GM12878 (cell line): ENCODE results near the gene SLC22A23. TPM values are rescaled to one million over a fixed set of nuclear protein-coding genes. Genes with fewer than 3 reads are reported as not detected.

Experiments used
- ATAC-seq: fragments of 200-7000 bp; cut with Tn5 transposase; 3 replicates; pipeline ENCODE4 v1.9.1; 2020; ENCODE audit warnings: mild to moderate bottlenecking, moderate library complexity
- BruUV-seq: library from RNA; stranded (reverse); fragments of 400-500 nt; replicated peaks from 2 replicates; lab custom pipeline; 2021; lab: Mats Ljungman, UMichigan
- CTCF ChIA-PET: fragments of 300-600 bp; sonication (Branson Sonifier 250); formaldehyde crosslinking; extraction: SDS; loops from one replicate; lab custom pipeline; 2021; ENCODE audit warnings: inconsistent platforms; lab: Yijun Ruan, JAX
- POLR2A ChIA-PET: fragments of 350-600 bp; formaldehyde crosslinking; extraction: SDS; loops from one replicate; lab custom pipeline; 2021; ENCODE audit warnings: inconsistent platforms; lab: Charles Lee
- RAD21 ChIA-PET: fragments of 300-600 bp; sonication (Branson Sonifier 250); formaldehyde crosslinking; loops from one replicate; lab custom pipeline; 2023; ENCODE audit warnings: antibody characterized with exemption; ENCODE audit not compliant: unreplicated experiment; lab: Charles Lee
- SMC1A ChIA-PET: fragments of 300-600 bp; sonication (Branson Sonifier 250); formaldehyde crosslinking; loops from one replicate; lab custom pipeline; 2023; ENCODE audit not compliant: unreplicated experiment, uncharacterized antibody; lab: Charles Lee
- DNase-seq: peaks from one replicate; pipeline ENCODE4 v3.0.0-alpha.2; 2011; ENCODE audit warnings: low read depth, low spot score
- FAIRE-seq: peaks from 3 replicates; lab custom pipeline; 2011; peaks lifted over from hg19 to GRCh38; lab: Jason Lieb, UNC
- H2AFZ ChIP-seq: 2 replicates; pipeline ENCODE4 v1.6.0; 2011; ENCODE audit warnings: low read depth, low read length, control low read depth; ENCODE audit not compliant: control insufficient read depth
- H3K27ac ChIP-seq: 2 replicates; pipeline ENCODE4 v1.5.1; 2011; ENCODE audit warnings: control low read depth; ENCODE audit not compliant: control insufficient read depth, insufficient read depth
- H3K27me3 ChIP-seq, 2 experiments: replicated peaks in 1 of 2; 2 replicates each; pipeline versions ENCODE4 v1.6.0 to v1.6.1; 2011; ENCODE audit warnings: low read length in 1 of 2; ENCODE audit not compliant: control insufficient read depth in 2 of 2, insufficient read depth in 2 of 2
- H3K36me3 ChIP-seq, 2 experiments: 2 replicates each; pipeline ENCODE4 v1.5.1; 2011; ENCODE audit warnings: low read length in 1 of 2; ENCODE audit not compliant: control insufficient read depth in 2 of 2, insufficient read depth in 2 of 2
- H3K4me1 ChIP-seq: 2 replicates; pipeline ENCODE4 v1.6.1; 2011; ENCODE audit warnings: mild to moderate bottlenecking, low read length, moderate library complexity, mixed read lengths; ENCODE audit not compliant: control insufficient read depth, insufficient read depth
- H3K4me2 ChIP-seq: 2 replicates; pipeline ENCODE4 v1.6.0; 2011; ENCODE audit warnings: control low read depth; ENCODE audit not compliant: control insufficient read depth, insufficient read depth
- H3K4me3 ChIP-seq: fragments of 200-600 bp; sonication (generic); 2 replicates; pipeline ENCODE4 v1.5.1; 2016
- H3K79me2 ChIP-seq: 2 replicates; pipeline ENCODE4 v1.6.0; 2011; ENCODE audit warnings: low read length; ENCODE audit not compliant: control insufficient read depth, insufficient read depth
- H3K9ac ChIP-seq: 2 replicates; pipeline ENCODE4 v1.8.0; 2011; ENCODE audit warnings: low read length, control low read depth, mixed read lengths; ENCODE audit not compliant: control insufficient read depth, insufficient read depth
- H3K9me3 ChIP-seq: replicated peaks from 3 replicates; pipeline ENCODE4 v1.5.1; 2011; ENCODE audit warnings: mild to moderate bottlenecking, low read length; ENCODE audit not compliant: control insufficient read depth, insufficient read depth
- H4K20me1 ChIP-seq: 2 replicates; pipeline ENCODE4 v1.6.0; 2011; ENCODE audit not compliant: control insufficient read depth, insufficient read depth
- CHD4 ChIP-seq: fragments of 200-600 bp; sonication (generic); IDR thresholded peaks from 2 replicates; pipeline ENCODE4 v1.6.1; 2016; ENCODE audit warnings: mild to moderate bottlenecking
- DPF2 ChIP-seq: fragments of 450-650 bp; IDR thresholded peaks from 2 replicates; pipeline ENCODE4 v1.6.1; 2017; ENCODE audit warnings: mild to moderate bottlenecking
- FOXK2 ChIP-seq: fragments of 450-650 bp; IDR thresholded peaks from 2 replicates; pipeline ENCODE4 v1.6.1; 2017; ENCODE audit warnings: mild to moderate bottlenecking, moderate library complexity
- HDGF ChIP-seq: fragments of 450-650 bp; IDR thresholded peaks from 2 replicates; pipeline ENCODE4 v1.6.1; 2016; ENCODE audit warnings: antibody characterized with exemption
- IKZF1 ChIP-seq: fragments of 450-650 bp; conservative IDR thresholded peaks from 2 replicates; pipeline ENCODE4 v1.6.1; 2017; ENCODE audit warnings: antibody characterized with exemption, mild to moderate bottlenecking
- KAT2A ChIP-seq: conservative IDR thresholded peaks from 2 replicates; pipeline ENCODE4 v1.6.1; 2011; ENCODE audit warnings: low read depth, low read length; ENCODE audit not compliant: control insufficient read depth
- MTA2 ChIP-seq: fragments of 450-650 bp; IDR thresholded peaks from 2 replicates; pipeline ENCODE4 v1.6.1; 2016; ENCODE audit warnings: low read depth, mild to moderate bottlenecking, moderate library complexity
- NFIC ChIP-seq: IDR thresholded peaks from 2 replicates; pipeline ENCODE4 v1.6.1; 2012; ENCODE audit warnings: low read depth, mild to moderate bottlenecking, inconsistent platforms, low read length, moderate library complexity
- RBBP5 ChIP-seq: fragments of 200-600 bp; sonication (generic); conservative IDR thresholded peaks from 2 replicates; pipeline ENCODE4 v1.6.1; 2016
- REST ChIP-seq: IDR thresholded peaks from 2 replicates; pipeline ENCODE4 v1.6.1; 2012; ENCODE audit warnings: mild to moderate bottlenecking, low read depth, low read length
- SMAD1 ChIP-seq: fragments of 450-650 bp; IDR thresholded peaks from 2 replicates; pipeline ENCODE4 v1.6.1; 2018; ENCODE audit warnings: mild to moderate bottlenecking, low read depth; ENCODE audit not compliant: partially characterized antibody
- WGBS: methylation state at CpG from one replicate; pipeline ENCODE4 v1.1.6; 2016; ENCODE audit warnings: low lambda C conversion rate; ENCODE audit not compliant: insufficient replicate concordance, insufficient coverage; ENCODE audit errors: missing lambda C conversion rate; 5-methylcytosine and 5-hydroxymethylcytosine counted together
- in situ Hi-C: fragments of 300-500 bp; cut with MboI; formaldehyde crosslinking; loops from 9 replicates; pipeline ENCODE4 v1.14.3; 2018; ENCODE audit warnings: mixed read lengths
- intact Hi-C: fragments of 100-400 bp; cut with micrococcal nuclease; formaldehyde crosslinking; loops from one replicate; pipeline ENCODE4 v1.14.2; 2022; ENCODE audit not compliant: unreplicated experiment
- polyA plus RNA-seq, 11 experiments: library from polyadenylated mRNA; depleted of rRNA in 4 of 11; unstranded in 6 of 11; stranded (reverse) in 5 of 11; fragments of >200 nt; fragmentation: Nextera tagmentation in 4 of 11; fragmentation: Illumina TruSeq in 1 of 11; extraction: Ambion mirVana in 4 of 11; extraction: Trizol in 1 of 11; gene quantifications; 1 replicate in 1 of 11; 2 replicates in 10 of 11; pipeline versions ENCODE4 v1.2.1 to v1.2.3, GENCODE V29; 2011 to 2016; ENCODE audit warnings: inconsistent platforms in 2 of 11, missing spikeins in 2 of 11, low read depth in 1 of 11
- total RNA-seq, 4 experiments: library from RNA; depleted of rRNA in 3 of 4; stranded (reverse); fragments of >200 nt in 3 of 4; fragmentation: Illumina TruSeq in 1 of 4; extraction: Trizol in 1 of 4; gene quantifications; 2 replicates each; pipeline versions ENCODE4 v1.2.1 to v1.2.3, GENCODE V29; 2013 to 2021
- TF ChIP-seq, protein P1 (sequence below): fragments of 450-650 bp; IDR thresholded peaks from 2 replicates; pipeline ENCODE4 v1.6.1; 2017; ENCODE audit warnings: low read depth, mild to moderate bottlenecking, moderate library complexity
- TF ChIP-seq, protein P2 (sequence below): fragments of 150-350 bp; IDR thresholded peaks from 2 replicates; pipeline ENCODE4 v1.6.1; 2014; ENCODE audit warnings: mild to moderate bottlenecking, low read depth, low read length

The SLC22A23 gene
- total and polyA plus RNA-seq, 10 of the 15 experiments (the other 5 are each of a cell fraction or from before 2014, with no cell fraction given): 0.20 to 2.4 (median 0.74) TPM

DNA sequence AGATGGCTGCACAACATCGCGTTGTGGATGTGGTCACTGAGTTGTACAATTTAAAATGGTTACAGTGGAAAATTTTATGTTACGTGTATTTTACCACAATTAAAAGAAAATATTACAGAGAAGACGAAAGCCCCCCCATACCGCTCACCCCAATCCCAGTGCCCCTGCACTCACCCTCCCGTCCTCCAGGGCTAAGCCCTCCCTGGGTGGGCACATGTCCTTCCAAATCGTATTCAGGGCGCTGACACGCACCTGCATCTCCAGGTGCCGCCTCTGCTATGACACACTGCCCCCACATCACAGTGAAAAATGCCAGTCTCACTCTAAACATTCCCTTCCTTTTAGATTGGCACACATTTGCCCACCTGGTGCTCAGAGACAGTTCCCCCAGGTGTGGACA, 148.7 kb downstream of the SLC22A23 start:
- POLR2A ChIA-PET: no interaction called here
- no peaks in the 10 kb centered on the region for H4K20me1 ChIP-seq
- 50% methylated on average over 10 of the region's 10 CpGs for WGBS
- CTCF ChIA-PET: no interaction called here
- H2AFZ ChIP-seq: no peak overlapping the region
- no peaks in the 10 kb centered on the region for H3K36me3 ChIP-seq
- no peaks in the 10 kb centered on the region for H3K27me3 ChIP-seq
- no TSS peak for BruUV-seq
- TF ChIP-seq SMAD1 (no peak), DPF2 (no peak)
- no peaks in the 10 kb centered on the region for H3K4me1 ChIP-seq
- in situ Hi-C loops: no loop called here
- SMC1A ChIA-PET: no interaction called here
- RAD21 ChIA-PET: no interaction called here
- FAIRE-seq (no peak), DNase-seq (no peak), ATAC-seq (no peak)
- no peaks in the 10 kb centered on the region; the same call in 2 of the 3 replicates for H3K9me3 ChIP-seq
- no peak overlapping the region for H3K4me3 ChIP-seq
- H3K27ac ChIP-seq: no peak overlapping the region
- intact Hi-C loops: no loop called here
- H3K4me2 ChIP-seq: no peak overlapping the region
- H3K79me2 ChIP-seq: no peaks in the 10 kb centered on the region
- H3K9ac ChIP-seq: no peak overlapping the region

- RAD21 ChIA-PET: no interaction called here
- Histone ChIP-seq H3K4me3 (no peak overlapping the region), H3K9ac (no peak overlapping the region), H3K79me2 (no peaks in the 10 kb centered on the region), H3K4me2 (no peak overlapping the region), H3K27me3 (no peaks in the 10 kb centered on the region), H3K9me3 (no peaks in the 10 kb centered on the region; the same call in 2 of the 3 replicates), H2AFZ (no peak overlapping the region), H3K27ac (no peak overlapping the region), H3K36me3 (no peaks in the 10 kb centered on the region), H4K20me1 (no peaks in the 10 kb centered on the region), H3K4me1 (no peaks in the 10 kb centered on the region)
- WGBS: 35% methylated on average over 12 of the region's 12 CpGs
- CTCF ChIA-PET: no interaction called here
- TF ChIP-seq CHD4: no peak
- no peak for TF ChIP-seq NFIC
- TF ChIP-seq FOXK2: no peak
- TF ChIP-seq, protein P1, sequence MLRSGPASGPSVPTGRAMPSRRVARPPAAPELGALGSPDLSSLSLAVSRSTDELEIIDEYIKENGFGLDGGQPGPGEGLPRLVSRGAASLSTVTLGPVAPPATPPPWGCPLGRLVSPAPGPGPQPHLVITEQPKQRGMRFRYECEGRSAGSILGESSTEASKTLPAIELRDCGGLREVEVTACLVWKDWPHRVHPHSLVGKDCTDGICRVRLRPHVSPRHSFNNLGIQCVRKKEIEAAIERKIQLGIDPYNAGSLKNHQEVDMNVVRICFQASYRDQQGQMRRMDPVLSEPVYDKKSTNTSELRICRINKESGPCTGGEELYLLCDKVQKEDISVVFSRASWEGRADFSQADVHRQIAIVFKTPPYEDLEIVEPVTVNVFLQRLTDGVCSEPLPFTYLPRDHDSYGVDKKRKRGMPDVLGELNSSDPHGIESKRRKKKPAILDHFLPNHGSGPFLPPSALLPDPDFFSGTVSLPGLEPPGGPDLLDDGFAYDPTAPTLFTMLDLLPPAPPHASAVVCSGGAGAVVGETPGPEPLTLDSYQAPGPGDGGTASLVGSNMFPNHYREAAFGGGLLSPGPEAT: no peak
- no peak for TF ChIP-seq KAT2A
- no peak for TF ChIP-seq IKZF1
- no peak for TF ChIP-seq HDGF
- TF ChIP-seq, protein P2, sequence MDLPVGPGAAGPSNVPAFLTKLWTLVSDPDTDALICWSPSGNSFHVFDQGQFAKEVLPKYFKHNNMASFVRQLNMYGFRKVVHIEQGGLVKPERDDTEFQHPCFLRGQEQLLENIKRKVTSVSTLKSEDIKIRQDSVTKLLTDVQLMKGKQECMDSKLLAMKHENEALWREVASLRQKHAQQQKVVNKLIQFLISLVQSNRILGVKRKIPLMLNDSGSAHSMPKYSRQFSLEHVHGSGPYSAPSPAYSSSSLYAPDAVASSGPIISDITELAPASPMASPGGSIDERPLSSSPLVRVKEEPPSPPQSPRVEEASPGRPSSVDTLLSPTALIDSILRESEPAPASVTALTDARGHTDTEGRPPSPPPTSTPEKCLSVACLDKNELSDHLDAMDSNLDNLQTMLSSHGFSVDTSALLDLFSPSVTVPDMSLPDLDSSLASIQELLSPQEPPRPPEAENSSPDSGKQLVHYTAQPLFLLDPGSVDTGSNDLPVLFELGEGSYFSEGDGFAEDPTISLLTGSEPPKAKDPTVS: no peak
- no peak for TF ChIP-seq RBBP5
- TF ChIP-seq REST: no peak
- no peak for TF ChIP-seq MTA2
- BruUV-seq: no TSS peak
- POLR2A ChIA-PET: no interaction called here
- SMC1A ChIA-PET: no interaction called here
- in situ Hi-C loops (no loop called here), intact Hi-C loops (no loop called here)
- DNase-seq: no peak
- no peak for ATAC-seq
- no peak for FAIRE-seq
Observed at GRCh38 chr6:3307436-3307835, 149.4 kb downstream of the SLC22A23 start.
